Tibial artery (tissue), 4 donors: ENCODE results near the gene NOSIP.

ENCODE experiments used
- DNase-seq, 2 donors: peaks; one replicate each; pipeline ENCODE4 v3.0.0-alpha.2; 2019
- H3K27ac ChIP-seq, 2 donors: fragments of 200-600 bp; sonication (generic) in 1 of 2; 1 replicate in 1 of 2; 2 replicates in 1 of 2; pipeline ENCODE4 v1.5.1; 2018 to 2019; ENCODE audit warnings: mild to moderate bottlenecking in 1 of 2
- H3K27me3 ChIP-seq, 2 donors: fragments of 200-600 bp; sonication (generic) in 1 of 2; one replicate each; pipeline versions ENCODE4 v1.5.1 to v1.6.0; 2016 to 2019
- H3K36me3 ChIP-seq, 3 donors: fragments of 200-600 bp; sonication (generic) in 2 of 3; one replicate each; pipeline ENCODE4 v1.5.1; 2016 to 2019; ENCODE audit warnings: mild to moderate bottlenecking in 2 of 3
- H3K4me1 ChIP-seq, 4 donors: fragments of 200-600 bp; sonication (generic) in 2 of 4; 1 replicate in 3 of 4; 2 replicates in 1 of 4; pipeline ENCODE4 v1.5.1; 2016 to 2019
- H3K4me3 ChIP-seq, 2 donors: fragments of 200-600 bp; sonication (generic) in 1 of 2; 1 replicate in 1 of 2; 2 replicates in 1 of 2; pipeline ENCODE4 v1.5.1; 2018 to 2019; ENCODE audit warnings: mild to moderate bottlenecking in 2 of 2
- H3K9me3 ChIP-seq, 3 donors: fragments of 200-600 bp; sonication (generic) in 1 of 3; one replicate each; pipeline ENCODE4 v1.5.1; 2016 to 2019
- intact Hi-C: fragments of 100-400 bp; cut with DNase I; formaldehyde crosslinking; loops from one replicate; pipeline ENCODE4 v1.15.0; 2023; ENCODE audit warnings: low total_unique reads
- TF ChIP-seq, protein P1 (sequence below), 2 experiments: fragments of 200-600 bp in 1 of 2; fragments of 450-650 bp in 1 of 2; IDR thresholded peaks; one replicate each; pipeline ENCODE4 v1.5.1; 2017 to 2019; ENCODE audit warnings: antibody characterized with exemption in 2 of 2, mild to moderate bottlenecking in 1 of 2, moderate library complexity in 1 of 2

Gene NOSIP

DNA sequence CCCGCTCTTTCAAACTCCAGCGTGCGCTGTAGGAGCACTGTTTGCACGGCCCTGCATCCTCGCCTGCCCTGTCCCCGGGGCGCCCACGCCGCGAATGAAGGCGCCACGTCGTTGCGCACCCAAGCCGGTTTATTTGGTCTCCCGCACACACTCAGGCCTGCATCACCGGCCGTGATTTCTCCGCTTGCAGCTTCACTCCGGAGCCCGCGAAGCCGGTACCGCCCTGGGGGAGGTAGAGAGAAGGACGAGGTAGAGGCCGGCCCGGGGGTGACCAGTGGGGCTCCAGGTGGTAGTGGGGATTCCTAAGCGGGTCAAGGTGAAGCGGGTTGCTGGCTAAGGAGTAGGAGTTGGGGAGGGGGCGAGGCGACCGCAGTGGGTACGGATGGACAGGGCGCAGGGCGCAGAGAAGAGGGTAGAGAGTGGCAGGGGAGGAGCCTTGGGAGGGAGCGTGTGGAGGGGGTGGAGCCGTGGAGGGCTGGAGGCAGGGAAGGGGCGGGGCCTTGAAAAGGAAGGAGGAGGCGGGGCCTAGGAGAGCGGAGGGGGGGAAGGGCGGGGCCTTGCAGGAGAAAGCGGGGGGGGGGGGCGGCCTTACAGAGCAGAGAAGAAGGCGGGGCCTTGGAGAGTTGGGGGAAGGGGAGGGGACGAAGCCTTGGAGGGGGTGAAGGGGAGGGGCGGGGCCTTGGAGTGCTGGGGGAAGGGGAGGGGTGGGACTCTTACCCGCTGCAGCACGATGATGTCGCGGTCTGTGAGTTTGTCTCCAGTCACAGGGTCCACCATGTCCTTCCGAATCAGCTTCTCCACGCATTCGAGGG is 24.6 kb downstream of the NOSIP start:
- Histone ChIP-seq H3K4me1 (no peaks in the 10 kb centered on the region), H3K27me3 (no peaks in the 10 kb centered on the region), H3K4me3 (no peak overlapping the region), H3K36me3 (peaks cover 37 to 75% (median 61%) of the 10 kb centered on the region in 3 donors), H3K27ac (no peak overlapping the region), H3K9me3 (no peaks in the 10 kb centered on the region)
- peak; percentile 53 to 69 for DNase-seq
- TF ChIP-seq, protein P1, sequence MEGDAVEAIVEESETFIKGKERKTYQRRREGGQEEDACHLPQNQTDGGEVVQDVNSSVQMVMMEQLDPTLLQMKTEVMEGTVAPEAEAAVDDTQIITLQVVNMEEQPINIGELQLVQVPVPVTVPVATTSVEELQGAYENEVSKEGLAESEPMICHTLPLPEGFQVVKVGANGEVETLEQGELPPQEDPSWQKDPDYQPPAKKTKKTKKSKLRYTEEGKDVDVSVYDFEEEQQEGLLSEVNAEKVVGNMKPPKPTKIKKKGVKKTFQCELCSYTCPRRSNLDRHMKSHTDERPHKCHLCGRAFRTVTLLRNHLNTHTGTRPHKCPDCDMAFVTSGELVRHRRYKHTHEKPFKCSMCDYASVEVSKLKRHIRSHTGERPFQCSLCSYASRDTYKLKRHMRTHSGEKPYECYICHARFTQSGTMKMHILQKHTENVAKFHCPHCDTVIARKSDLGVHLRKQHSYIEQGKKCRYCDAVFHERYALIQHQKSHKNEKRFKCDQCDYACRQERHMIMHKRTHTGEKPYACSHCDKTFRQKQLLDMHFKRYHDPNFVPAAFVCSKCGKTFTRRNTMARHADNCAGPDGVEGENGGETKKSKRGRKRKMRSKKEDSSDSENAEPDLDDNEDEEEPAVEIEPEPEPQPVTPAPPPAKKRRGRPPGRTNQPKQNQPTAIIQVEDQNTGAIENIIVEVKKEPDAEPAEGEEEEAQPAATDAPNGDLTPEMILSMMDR (IDR thresholded peaks at IDR 0.05) = no peak
- intact Hi-C loops = no loop called here

DNA sequence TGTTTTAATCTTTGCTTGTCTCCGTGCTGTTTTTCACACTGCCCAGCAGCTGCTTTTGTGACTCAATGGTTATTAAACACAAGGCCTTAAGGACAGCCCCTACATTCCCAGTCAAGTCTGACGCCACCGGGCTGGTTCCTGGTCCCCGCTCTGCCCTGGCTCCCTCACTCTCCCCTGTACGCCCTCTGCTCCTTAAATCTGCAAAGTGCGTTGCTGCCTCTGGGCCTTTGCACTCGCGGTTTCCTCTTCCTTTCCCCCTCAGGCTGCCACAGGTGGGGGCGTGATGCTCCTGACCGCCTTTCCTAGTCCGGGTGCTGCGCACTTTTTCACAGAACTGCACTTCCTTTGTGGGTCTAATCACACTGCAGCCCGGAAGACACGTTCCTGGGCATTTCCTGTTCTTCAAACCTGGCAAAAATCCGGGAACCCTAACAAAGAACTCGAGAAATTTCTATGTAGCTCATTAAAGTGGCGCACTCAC is 25.6 kb downstream of the NOSIP start:
- peaks cover 35 to 77% (median 61%) of the 10 kb centered on the region in 3 donors for H3K36me3 ChIP-seq
- no peaks in the 10 kb centered on the region for H3K27me3 ChIP-seq
- TF ChIP-seq, protein P1 (IDR thresholded peaks at IDR 0.05) = no peak
- no peaks in the 10 kb centered on the region for H3K9me3 ChIP-seq
- DNase-seq = no peak
- no peak overlapping the region for H3K27ac ChIP-seq
- intact Hi-C loops = no loop called here
- H3K4me1 ChIP-seq = no peaks in the 10 kb centered on the region
- H3K4me3 ChIP-seq = no peak overlapping the region

DNA sequence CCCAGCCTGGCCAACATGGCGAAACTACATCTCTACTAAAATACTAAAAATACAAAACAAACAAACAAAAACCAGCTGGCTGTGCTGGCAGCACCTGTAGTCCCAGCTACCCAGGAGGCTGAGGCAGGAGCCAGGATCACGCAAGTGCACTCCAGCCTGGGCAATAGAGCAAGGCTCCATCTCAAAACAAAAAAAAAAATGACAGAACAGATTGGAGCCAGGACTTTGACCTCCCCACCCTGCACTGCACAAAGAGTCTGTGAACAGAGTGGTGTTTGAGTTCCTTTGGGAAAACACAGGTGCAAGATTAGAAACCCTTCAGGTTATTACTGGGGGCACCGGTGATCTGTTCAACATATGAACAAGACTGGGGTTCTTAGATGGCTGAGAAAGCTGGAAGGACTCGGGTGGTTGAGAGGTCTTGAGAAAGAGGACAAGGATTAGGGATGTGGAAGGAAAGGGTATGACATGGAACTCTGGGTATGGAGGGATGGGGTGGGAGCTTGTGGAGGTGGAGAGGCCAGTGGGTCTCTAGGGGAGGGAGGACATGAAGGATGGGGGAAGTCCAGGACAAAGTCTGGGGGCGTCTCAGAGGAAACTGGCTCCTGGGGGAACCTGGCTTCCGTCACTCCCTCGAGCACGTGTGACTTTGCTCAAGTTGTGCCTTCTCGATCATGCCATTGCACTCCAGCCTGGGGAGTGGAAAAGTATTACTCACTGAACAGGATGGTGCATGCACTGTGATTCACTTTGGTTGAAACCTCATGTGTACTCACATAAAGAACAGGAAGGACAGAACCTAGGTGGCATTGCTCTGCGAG is 26.7 kb downstream of the NOSIP start:
- intact Hi-C loops = no loop called here
- Histone ChIP-seq H3K27ac (no peak overlapping the region), H3K36me3 (peaks cover 29 to 66% (median 50%) of the 10 kb centered on the region in 3 donors), H3K4me3 (no peak overlapping the region), H3K9me3 (no peaks in the 10 kb centered on the region), H3K27me3 (no peaks in the 10 kb centered on the region), H3K4me1 (no peaks in the 10 kb centered on the region)
- no peak for DNase-seq
- TF ChIP-seq, protein P1 (IDR thresholded peaks at IDR 0.05) = no peak

DNA sequence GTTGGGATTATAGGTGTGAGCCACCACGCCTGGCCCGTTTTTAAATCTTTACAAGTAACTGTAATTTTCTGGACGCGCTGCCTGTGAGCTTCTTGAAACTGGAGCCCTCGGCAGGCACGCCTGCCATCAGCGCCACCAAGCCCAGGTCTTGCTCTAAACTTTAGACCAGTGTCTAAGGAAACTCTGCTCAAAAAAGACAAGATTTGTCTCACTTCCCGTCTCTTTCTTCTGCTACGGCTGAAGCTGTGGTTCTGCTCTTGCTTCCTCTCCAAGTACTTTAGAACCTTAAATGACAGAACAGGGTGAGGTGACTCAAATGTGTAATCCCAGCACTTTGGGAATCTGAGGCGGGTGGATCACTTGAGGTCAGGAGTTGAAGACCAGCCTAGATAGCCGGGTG is 27.6 kb downstream of the NOSIP start:
- Histone ChIP-seq H3K27me3 (no peaks in the 10 kb centered on the region), H3K4me1 (no peaks in the 10 kb centered on the region), H3K4me3 (no peak overlapping the region), H3K9me3 (no peaks in the 10 kb centered on the region), H3K36me3 (peaks cover 21 to 57% (median 43%) of the 10 kb centered on the region in 3 donors), H3K27ac (no peak overlapping the region)
- intact Hi-C loops = no loop called here
- TF ChIP-seq, protein P1 (IDR thresholded peaks at IDR 0.05) = no peak
- DNase-seq = no peak

DNA sequence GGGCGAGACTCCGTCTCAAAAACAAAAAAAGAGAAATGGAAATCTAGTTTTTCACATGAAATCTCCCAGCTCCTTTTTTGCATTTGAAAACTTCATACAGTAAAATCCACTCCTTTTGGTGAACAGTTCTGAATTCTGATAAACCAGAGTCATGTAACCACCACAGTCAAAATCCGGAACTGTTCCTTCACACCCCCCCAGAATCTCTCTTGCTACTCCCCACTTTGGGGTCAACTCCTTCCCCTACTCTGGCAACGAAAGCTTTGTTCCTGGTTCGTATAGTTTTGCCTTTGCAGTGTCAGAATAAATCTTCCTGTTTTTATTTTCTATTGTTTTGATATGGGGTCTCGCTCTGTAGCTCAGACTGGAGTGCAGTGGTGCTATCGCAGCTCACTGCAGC is 28.8 kb downstream of the NOSIP start:
- H3K27ac ChIP-seq = no peak overlapping the region
- H3K27me3 ChIP-seq = no peaks in the 10 kb centered on the region

More for the DNA sequence above, 28.8 kb downstream of the NOSIP start:
- Histone ChIP-seq H3K9me3 (no peaks in the 10 kb centered on the region), H3K36me3 (peaks cover 9 to 44% (median 31%) of the 10 kb centered on the region in 3 donors), H3K4me1 (peaks cover 0 to 4% (median 0%) of the 10 kb centered on the region in 4 donors), H3K4me3 (no peak overlapping the region)
- intact Hi-C loops = no loop called here
- TF ChIP-seq, protein P1 (IDR thresholded peaks at IDR 0.05) = no peak
- no peak for DNase-seq
